Adrenal gland (tissue), 12 donors: ENCODE results near the gene DMP1. TPM values are rescaled to one million over a fixed set of nuclear protein-coding genes. Genes with fewer than 3 reads are reported as not detected.
A peak's percentile ranks its signal among the peaks of the same experiment; 100 is the strongest.
"Not testable (repeated sequence)": the region's sequence is repeated elsewhere in the genome, so short reads cannot be mapped to it uniquely, and the experiment has no call there.

Experiments used
- DNase-seq, 7 donors: peaks; one replicate each; pipeline ENCODE4 v3.0.0-alpha.2; 2019 to 2020
- H3K27ac ChIP-seq, 5 donors: fragments of 200-600 bp; sonication (generic) in 4 of 5; 1 replicate in 3 of 5; 2 replicates in 2 of 5; pipeline versions ENCODE4 v1.5.1 to v1.8.0; 2016 to 2020; ENCODE audit warnings: mild to moderate bottlenecking in 1 of 5
- H3K27me3 ChIP-seq: fragments of 200-600 bp; 2 replicates; pipeline ENCODE4 v1.8.0; 2021
- H3K36me3 ChIP-seq, 2 donors: fragments of 200-600 bp; replicated peaks in 1 of 2; 1 replicate in 1 of 2; 2 replicates in 1 of 2; pipeline versions ENCODE4 v1.5.1 to v1.8.0; 2018 to 2022
- H3K4me1 ChIP-seq, 2 donors: fragments of 200-600 bp; replicated peaks in 1 of 2; 1 replicate in 1 of 2; 2 replicates in 1 of 2; pipeline versions ENCODE4 v1.5.1 to v1.8.0; 2018 to 2021
- H3K4me3 ChIP-seq, 4 donors: fragments of 200-600 bp; sonication (generic) in 3 of 4; one replicate each; pipeline ENCODE4 v1.5.1; 2016 to 2018
- H3K9me3 ChIP-seq, 3 donors: fragments of 200-600 bp; sonication (generic) in 1 of 3; replicated peaks in 1 of 3; 1 replicate in 2 of 3; 2 replicates in 1 of 3; pipeline versions ENCODE4 v1.5.1 to v1.8.0; 2016 to 2021
- CTCF ChIP-seq, 6 experiments: fragments of 450-650 bp in 4 of 6; fragments of 200-600 bp in 2 of 6; sonication (generic) in 1 of 6; IDR thresholded peaks; 1 replicate in 5 of 6; 2 replicates in 1 of 6; pipeline versions ENCODE4 v1.5.1 to v1.8.0; 2016 to 2021; ENCODE audit warnings: antibody characterized with exemption in 6 of 6, mild to moderate bottlenecking in 2 of 6, moderate library complexity in 1 of 6
- POLR2A ChIP-seq, 2 donors: fragments of 450-650 bp; IDR thresholded peaks; one replicate each; pipeline ENCODE4 v1.6.1; 2017; ENCODE audit warnings: antibody characterized with exemption in 2 of 2, mild to moderate bottlenecking in 2 of 2, moderate library complexity in 1 of 2
- WGBS, 4 donors: extraction: QIAGEN DNeasy Blood & Tissue Kit in 2 of 4; methylation state at CpG; one replicate each; pipeline versions ENCODE4 v1.1.5 to v1.1.7; 2013 to 2017; 5-methylcytosine and 5-hydroxymethylcytosine counted together
- intact Hi-C, 2 donors: fragments of 100-400 bp; cut with DNase I; formaldehyde crosslinking; loops; one replicate each; pipeline versions ENCODE4 v1.14.1 to v1.15.0; 2022 to 2023
- polyA plus RNA-seq, 3 donors: library from polyadenylated mRNA; stranded (reverse); fragments of 200-250 nt in 2 of 3; fragments of 350-450 nt in 1 of 3; fragmentation: Illumina TruSeq in 1 of 3; extraction: RNeasy Lipid Tissue Mini Kit (QIAGEN cat#74804) in 1 of 3; gene quantifications; one replicate each; pipeline ENCODE4 v1.2.3, GENCODE V29; 2013 to 2014
- total RNA-seq, 9 donors: library from RNA; depleted of rRNA in 4 of 9; stranded (reverse); fragments of >200 nt in 4 of 9; fragments of 120-200 nt in 1 of 9; fragmentation: NEBNext Ultra II Directional in 1 of 9; extraction: Animal tissue kit (Norgen Biotek cat#: 25700) in 1 of 9; gene quantifications; one replicate each; pipeline versions ENCODE4 v1.1.0 to v1.2.4, GENCODE V29; 2013 to 2023
- donor health status: healthy with polysubstance abuse.
- donor health status: Bipolar disorder and iron deficiency.
- donor health status: DM: yes; HTN: yes; CAD: no.
- donor health status: DM: no; HTN: no; CAD: no.
- donor health status: DM: no; HTN: no; CAD: no.
- donor health status: DM: yes; HTN: yes; CAD: no.

The DMP1 gene
- total and polyA plus RNA-seq, 12 donors: 0.03 TPM; not detected in 11

GRCh38 chr4:87679449-87680169 lies 29.5 kb downstream of the DMP1 start:
- intact Hi-C loops: loop anchor here (5.0 kb wide), 1 partner anchor 158 kb away; no protein-coding TSS in a partner anchor

GRCh38 chr4:87680271-87680670 lies 30.2 kb downstream of the DMP1 start:
- no peak overlapping the region for H3K4me3 ChIP-seq
- no peak for TF ChIP-seq POLR2A (IDR thresholded peaks at IDR 0.05)
- TF ChIP-seq CTCF (IDR thresholded peaks at IDR 0.05): no peak
- H3K9me3 ChIP-seq: no peaks in the 10 kb centered on the region
- H3K27me3 ChIP-seq: no peaks in the 10 kb centered on the region
- 61 to 81% (median 73%) methylated on average over 5 of the region's 5 CpGs for WGBS, 4 donors
- H3K4me1 ChIP-seq: peaks cover 0 to 4% of the 10 kb centered on the region in 2 donors
- no peak overlapping the region for H3K27ac ChIP-seq
- H3K36me3 ChIP-seq: no peaks in the 10 kb centered on the region
- intact Hi-C loops: loop anchor here in 1 of 2 donors (5.0 kb wide), 1 partner anchor 157 kb away; no protein-coding TSS in a partner anchor
- DNase-seq: no peak

More at GRCh38 chr4:87679449-87680169, 29.5 kb downstream of the DMP1 start:
- TF ChIP-seq CTCF (IDR thresholded peaks at IDR 0.05) (peak; percentile 61 to 82 (median 78)), POLR2A (IDR thresholded peaks at IDR 0.05) (no peak)
- Histone ChIP-seq H3K9me3 (no peaks in the 10 kb centered on the region), H3K27ac (no peak overlapping the region), H3K36me3 (no peaks in the 10 kb centered on the region), H3K4me1 (peaks cover 0 to 4% of the 10 kb centered on the region in 2 donors), H3K27me3 (no peaks in the 10 kb centered on the region), H3K4me3 (no peak overlapping the region)
- 35 to 40% (median 38%) methylated on average over 11 of the region's 11 CpGs for WGBS, 4 donors
- DNase-seq: peak; percentile 21 to 54 (median 35)

- Histone ChIP-seq H3K4me3 (no peak overlapping the region), H3K4me1 (no peaks in the 10 kb centered on the region), H3K9me3 (peaks cover 0 to 10% (median 0%) of the 10 kb centered on the region in 3 donors), H3K27me3 (no peaks in the 10 kb centered on the region), H3K27ac (no peak overlapping the region), H3K36me3 (no peaks in the 10 kb centered on the region)
- WGBS, 4 donors: 70 to 80% (median 76%) methylated on average over 3 of the region's 3 CpGs
- TF ChIP-seq CTCF (IDR thresholded peaks at IDR 0.05) (no peak), POLR2A (IDR thresholded peaks at IDR 0.05) (no peak)
- no peak for DNase-seq
- intact Hi-C loops: loop anchor here in 1 of 2 donors (5.0 kb wide), 1 partner anchor 159 kb away; no protein-coding TSS in a partner anchor
Measured at GRCh38 chr4:87688316-87688715, 38.2 kb downstream of the DMP1 start.

GRCh38 chr4:87690947-87691346 lies 40.9 kb downstream of the DMP1 start:
- H3K27ac ChIP-seq, intact Hi-C loops, H3K4me3 ChIP-seq, H3K4me1 ChIP-seq, DNase-seq, H3K27me3 ChIP-seq, H3K36me3 ChIP-seq: not testable (repeated sequence)
- whole genome bisulfite sequencing, 4 donors: 83 to 93% (median 88%) methylated on average over 1 of the region's 1 CpG
- H3K9me3 ChIP-seq: peaks cover 0 to 10% (median 0%) of the 10 kb centered on the region in 3 donors

GRCh38 chr4:87692060-87692459 lies 42.0 kb downstream of the DMP1 start:
- WGBS, 4 donors: 0 to 39% (median 34%) methylated on average over 1 of the region's 1 CpG
- intact Hi-C loops, H3K4me3 ChIP-seq, H3K27me3 ChIP-seq, H3K4me1 ChIP-seq, H3K27ac ChIP-seq, DNase-seq, H3K36me3 ChIP-seq: not testable (repeated sequence)
- H3K9me3 ChIP-seq: peaks cover 0 to 10% (median 0%) of the 10 kb centered on the region in 3 donors
